Hair follicle dermal papilla cell (primary cell): ENCODE measurements around the gene CFAP97D2. TPM values are rescaled to one million over a fixed set of nuclear protein-coding genes. Genes with fewer than 3 reads are reported as not detected.

ENCODE experiments used
- small RNA-seq: library from RNA; depleted of rRNA; stranded (forward); fragments of <200 nt; gene quantifications from one replicate; pipeline ENCODE3, GENCODE V24; 2012
- total RNA-seq: library from RNA; depleted of rRNA; stranded (reverse); fragments of >200 nt; gene quantifications from 2 replicates; pipeline ENCODE4 v1.2.3, GENCODE V29; 2012

Gene CFAP97D2
- total RNA-seq = not detected in 2 replicates

GRCh38 chr13:114179087-114179658 lies at the start of gene CFAP97D2:
Gene CFAP97D2 (plus strand): TSS chr13:114179257. CDS start chr13:114179331, 74 bp downstream.

GRCh38 chr13:114132419-114133121 lies 46.5 kb upstream of the CFAP97D2 start, which contains the start of gene RASA3:
Gene RASA3 (minus strand): TSS chr13:114132623. CDS start chr13:114132489, 134 bp downstream.

GRCh38 chr13:114234645-114235421 lies 55.8 kb downstream of the CFAP97D2 start, which contains the start of gene CDC16:
Gene CDC16 (plus strand): TSS chr13:114234897. CDS start chr13:114235085, 188 bp downstream.

Small RNAs within 50 kb of the gene (small RNA-seq; reads per million reads assigned to genes)
- gene MIR548AR = not detected

Other genes starting within 250 kb of the CFAP97D2 start
- 1.1 and 1.3 TPM in 2 replicates for gene C13orf46, start 205.2 kb upstream of the CFAP97D2 start, total RNA-seq
- 59.1 and 74.8 TPM in 2 replicates for gene RASA3, start 46.6 kb upstream of the CFAP97D2 start, total RNA-seq
- gene CDC16, start 55.6 kb downstream of the CFAP97D2 start, total RNA-seq = 51.7 and 59.2 TPM in 2 replicates
- gene UPF3A, start 102.3 kb downstream of the CFAP97D2 start, total RNA-seq = 25.4 and 28.2 TPM in 2 replicates
- gene CHAMP1, start 135.2 kb downstream of the CFAP97D2 start, total RNA-seq = 15.4 TPM in 2 replicates